SU-DHL-6 (cell line): ENCODE measurements around the gene FIBCD1.

Source experiments
- H2AFZ ChIP-seq: fragments of 200-600 bp; sonication (generic); 2 replicates; pipeline ENCODE4 v1.6.1; 2014; ENCODE audit warnings: low read depth, mild to moderate bottlenecking, moderate library complexity, mixed read lengths, antibody characterized with exemption, low read length; ENCODE audit not compliant: severe bottlenecking
- H3F3A ChIP-seq: fragments of 200-600 bp; shearing (Covaris generic); 2 replicates; pipeline ENCODE4 v1.6.0; 2016; ENCODE audit warnings: antibody characterized with exemption, mild to moderate bottlenecking; ENCODE audit not compliant: insufficient read depth
- H3K27ac ChIP-seq: fragments of 200-600 bp; sonication (generic); 2 replicates; pipeline ENCODE4 v1.5.1; 2016; ENCODE audit warnings: low read depth, mild to moderate bottlenecking, low read length, moderate library complexity, mixed read lengths
- H3K27me3 ChIP-seq: fragments of 200-600 bp; sonication (generic), shearing (Covaris generic); 2 replicates; pipeline ENCODE4 v1.6.0; 2014; ENCODE audit warnings: mild to moderate bottlenecking, low read length
- H3K36me3 ChIP-seq: fragments of 200-600 bp; sonication (generic); 2 replicates; pipeline ENCODE4 v1.6.1; 2014; ENCODE audit warnings: mild to moderate bottlenecking, low read length, mixed read lengths
- H3K4me2 ChIP-seq: fragments of 300-600, 200-600 bp; shearing (Covaris generic), sonication (generic); 2 replicates; pipeline ENCODE4 v1.6.0; 2014; ENCODE audit warnings: low read length, low read depth, mild to moderate bottlenecking; ENCODE audit not compliant: poor library complexity, severe bottlenecking
- H3K4me3 ChIP-seq: fragments of 200-600 bp; sonication (generic); 2 replicates; pipeline ENCODE4 v1.5.1; 2014; ENCODE audit warnings: antibody characterized with exemption, low read length, mild to moderate bottlenecking, mixed read lengths; ENCODE audit not compliant: insufficient read depth, poor library complexity, severe bottlenecking
- H3K79me2 ChIP-seq: fragments of 200-600 bp; sonication (generic); 2 replicates; pipeline ENCODE4 v1.6.1; 2014; ENCODE audit warnings: mild to moderate bottlenecking, low read length, moderate library complexity; ENCODE audit not compliant: insufficient read depth
- H3K9ac ChIP-seq: fragments of 200-600 bp; sonication (generic); 2 replicates; pipeline ENCODE4 v1.7.0; 2014; ENCODE audit warnings: mild to moderate bottlenecking, low read length
- H3K9me2 ChIP-seq: fragments of 200-600 bp; sonication (generic); replicated peaks from 2 replicates; pipeline ENCODE4 v1.6.1; 2014; ENCODE audit warnings: low read length; ENCODE audit not compliant: insufficient read depth
- H3K9me3 ChIP-seq: fragments of 200-600 bp; sonication (generic); 2 replicates; pipeline ENCODE4 v1.6.1; 2014; ENCODE audit warnings: low read length, mixed read lengths; ENCODE audit not compliant: insufficient read depth
- H4K20me1 ChIP-seq: fragments of 200-600 bp; sonication (generic); 2 replicates; pipeline ENCODE4 v1.6.1; 2014; ENCODE audit warnings: low read depth, mild to moderate bottlenecking, antibody characterized with exemption, low read length, moderate library complexity, mixed read lengths
- EZH2phosphoT487 ChIP-seq: fragments of 200-600 bp; sonication (generic), shearing (Covaris generic); conservative IDR thresholded peaks from 2 replicates; pipeline ENCODE4 v1.6.1; 2018; ENCODE audit warnings: mild to moderate bottlenecking, antibody characterized with exemption, low read length, moderate library complexity, mixed read lengths
- TF ChIP-seq, protein P1 (sequence below): fragments of 200-600 bp; sonication (generic); IDR thresholded peaks from one replicate; pipeline ENCODE4 v1.5.1; 2017; ENCODE audit warnings: antibody characterized with exemption, mild to moderate bottlenecking, low read length, moderate library complexity; ENCODE audit not compliant: insufficient read depth, poor library complexity, severe bottlenecking

The FIBCD1 gene

DNA sequence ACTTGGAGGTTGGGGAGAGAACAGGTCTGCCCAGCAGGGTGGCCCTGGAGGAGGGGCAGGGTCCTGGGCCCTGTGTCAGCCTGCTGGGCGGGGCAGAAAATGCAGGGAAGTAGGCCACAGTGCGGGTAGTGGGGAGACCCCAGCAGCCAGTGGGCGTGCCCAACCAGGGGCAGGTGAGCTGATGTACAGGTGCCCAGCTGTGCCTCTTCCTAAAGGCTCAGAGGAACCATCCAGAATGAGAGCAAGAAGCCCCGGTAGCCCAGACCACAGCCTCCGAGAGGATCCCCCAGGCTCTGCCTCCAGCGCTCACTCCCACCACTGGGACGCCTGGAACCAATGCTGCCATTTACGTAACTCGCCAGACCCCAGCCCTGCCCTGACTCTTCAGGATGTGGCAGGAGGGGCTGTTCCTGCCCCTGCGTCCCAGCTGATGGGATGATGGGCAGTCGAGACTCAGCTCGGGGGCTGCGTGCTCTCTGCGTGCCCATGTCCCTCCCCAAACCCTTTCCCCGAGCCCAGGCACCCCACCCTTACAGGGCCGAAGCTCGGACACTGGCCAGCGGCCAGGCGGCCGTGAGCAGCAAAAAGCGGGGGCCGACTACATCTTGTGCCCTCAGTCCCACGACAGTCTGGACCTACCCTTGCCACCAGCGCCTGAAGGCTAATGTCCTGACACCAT lies 24.5 kb downstream of the FIBCD1 start:
- Histone ChIP-seq H4K20me1 (no peaks in the 10 kb centered on the region; the same call in 1 of the 2 replicates), H3K36me3 (no peaks in the 10 kb centered on the region), H3K27me3 (no peaks in the 10 kb centered on the region), H3F3A (no peaks in the 10 kb centered on the region), H3K27ac (no peak overlapping the region), H3K9me2 (no peaks in the 10 kb centered on the region), H3K9me3 (no peaks in the 10 kb centered on the region), H3K79me2 (no peaks in the 10 kb centered on the region), H3K4me3 (no peak overlapping the region), H3K4me2 (no peak overlapping the region), H3K9ac (no peak overlapping the region), H2AFZ (no peak overlapping the region)
- no peak for TF ChIP-seq EZH2phosphoT487
- TF ChIP-seq, protein P1, sequence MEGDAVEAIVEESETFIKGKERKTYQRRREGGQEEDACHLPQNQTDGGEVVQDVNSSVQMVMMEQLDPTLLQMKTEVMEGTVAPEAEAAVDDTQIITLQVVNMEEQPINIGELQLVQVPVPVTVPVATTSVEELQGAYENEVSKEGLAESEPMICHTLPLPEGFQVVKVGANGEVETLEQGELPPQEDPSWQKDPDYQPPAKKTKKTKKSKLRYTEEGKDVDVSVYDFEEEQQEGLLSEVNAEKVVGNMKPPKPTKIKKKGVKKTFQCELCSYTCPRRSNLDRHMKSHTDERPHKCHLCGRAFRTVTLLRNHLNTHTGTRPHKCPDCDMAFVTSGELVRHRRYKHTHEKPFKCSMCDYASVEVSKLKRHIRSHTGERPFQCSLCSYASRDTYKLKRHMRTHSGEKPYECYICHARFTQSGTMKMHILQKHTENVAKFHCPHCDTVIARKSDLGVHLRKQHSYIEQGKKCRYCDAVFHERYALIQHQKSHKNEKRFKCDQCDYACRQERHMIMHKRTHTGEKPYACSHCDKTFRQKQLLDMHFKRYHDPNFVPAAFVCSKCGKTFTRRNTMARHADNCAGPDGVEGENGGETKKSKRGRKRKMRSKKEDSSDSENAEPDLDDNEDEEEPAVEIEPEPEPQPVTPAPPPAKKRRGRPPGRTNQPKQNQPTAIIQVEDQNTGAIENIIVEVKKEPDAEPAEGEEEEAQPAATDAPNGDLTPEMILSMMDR = no peak

DNA sequence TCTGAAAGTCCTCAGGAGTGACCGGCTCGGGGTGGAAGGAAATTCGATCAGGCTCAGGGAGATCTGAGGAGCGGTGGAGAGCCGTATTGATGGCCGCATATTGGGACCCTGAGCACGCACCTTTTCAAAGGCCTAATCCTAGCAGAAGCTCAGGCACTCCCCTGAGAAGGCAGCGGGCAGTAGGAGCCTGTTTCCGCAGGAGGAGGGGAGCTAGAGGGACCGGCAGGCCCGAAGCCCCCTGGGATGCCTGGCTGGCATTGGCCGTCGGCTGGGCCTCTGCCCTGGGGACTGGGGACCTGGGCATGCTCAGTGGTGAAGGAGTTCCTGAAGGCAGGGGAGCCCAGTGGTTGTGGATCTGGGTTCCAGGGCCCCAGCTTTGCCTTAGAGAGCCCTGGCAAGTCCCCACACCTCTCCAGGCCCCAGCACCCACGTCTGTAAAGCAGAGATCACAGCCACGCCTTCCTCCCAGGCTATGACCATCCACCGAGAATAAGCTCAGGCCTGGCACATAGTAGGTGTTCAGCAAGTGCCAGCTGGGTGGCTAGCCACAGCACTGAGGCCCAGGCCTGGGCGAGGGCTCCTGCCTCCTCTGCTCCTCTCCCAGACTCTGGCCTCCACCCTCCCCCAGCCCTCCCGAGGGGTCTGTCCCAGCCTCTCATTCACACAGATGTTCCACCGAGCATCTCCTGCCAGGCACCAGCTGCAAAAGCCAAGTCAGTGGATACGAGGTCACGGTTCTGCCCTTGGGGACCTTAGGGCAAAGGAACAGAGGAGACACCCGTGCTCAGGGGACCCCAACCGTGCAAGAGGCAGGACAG lies 25.2 kb downstream of the FIBCD1 start:
- Histone ChIP-seq H3K27me3 (no peaks in the 10 kb centered on the region), H3K4me2 (no peak overlapping the region), H3F3A (no peaks in the 10 kb centered on the region), H3K9me3 (no peaks in the 10 kb centered on the region), H2AFZ (no peak overlapping the region), H3K79me2 (no peaks in the 10 kb centered on the region), H3K4me3 (no peak overlapping the region), H3K9me2 (no peaks in the 10 kb centered on the region), H3K27ac (no peak overlapping the region), H4K20me1 (no peaks in the 10 kb centered on the region; the same call in 1 of the 2 replicates), H3K9ac (no peak overlapping the region), H3K36me3 (no peaks in the 10 kb centered on the region)
- no peak for TF ChIP-seq EZH2phosphoT487
- TF ChIP-seq, protein P1 = no peak

- Histone ChIP-seq H3K9me3 (no peaks in the 10 kb centered on the region), H2AFZ (no peak overlapping the region), H3K4me3 (no peak overlapping the region), H3K36me3 (no peaks in the 10 kb centered on the region), H3K27me3 (no peaks in the 10 kb centered on the region), H3K9ac (no peak overlapping the region), H3K79me2 (no peaks in the 10 kb centered on the region), H3K9me2 (no peaks in the 10 kb centered on the region), H3K27ac (no peak overlapping the region), H3K4me2 (no peak overlapping the region), H4K20me1 (no peaks in the 10 kb centered on the region; the same call in 1 of the 2 replicates), H3F3A (no peaks in the 10 kb centered on the region)
- TF ChIP-seq, protein P1 = no peak
- no peak for TF ChIP-seq EZH2phosphoT487
Observed at GRCh38 chr9:130912932-130913598, 26.0 kb downstream of the FIBCD1 start.
